DMS 273 treated with DMSO at 0.1 percent for 48 hours (cell line): ENCODE results near the gene FAM107B.
"Not testable (repeated sequence)": the region's sequence is repeated elsewhere in the genome, so short reads cannot be mapped to it uniquely, and the experiment has no call there.

Experiments used
- DNase-seq: peaks from one replicate; lab custom pipeline; 2025; lab: John Stamatoyannopoulos, UW

FAM107B gene

GRCh38 chr10:14692344-14693076, 82.2 kb downstream of the FAM107B start:
- DNase-seq: no peak

- no peak for DNase-seq
These were observed 83.3 kb downstream of the FAM107B start for GRCh38 chr10:14691359-14691758.

GRCh38 chr10:14688606-14689005, 86.1 kb downstream of the FAM107B start:
- DNase-seq: no peak

GRCh38 chr10:14688189-14688588, 86.5 kb downstream of the FAM107B start:
- not testable (repeated sequence) for DNase-seq

- DNase-seq: no peak
These were observed 87.4 kb downstream of the FAM107B start for GRCh38 chr10:14687340-14687739.

GRCh38 chr10:14686356-14686755, 88.3 kb downstream of the FAM107B start:
- no peak for DNase-seq

GRCh38 chr10:14684354-14684753, 90.3 kb downstream of the FAM107B start:
- no peak for DNase-seq

GRCh38 chr10:14683256-14683655, 91.4 kb downstream of the FAM107B start:
- no peak for DNase-seq

- DNase-seq: no peak
These were observed 92.9 kb downstream of the FAM107B start for GRCh38 chr10:14681802-14682201.

- DNase-seq: no peak
These were observed 93.4 kb downstream of the FAM107B start for GRCh38 chr10:14681305-14681704.

GRCh38 chr10:14678637-14679036, 96.1 kb downstream of the FAM107B start:
- DNase-seq: no peak

GRCh38 chr10:14676732-14677131, 98.0 kb downstream of the FAM107B start:
- DNase-seq: no peak

GRCh38 chr10:14674376-14675050, 100.2 kb downstream of the FAM107B start:
- DNase-seq: no peak

GRCh38 chr10:14673189-14673861, 101.4 kb downstream of the FAM107B start:
- DNase-seq: no peak

GRCh38 chr10:14671386-14671831, 103.3 kb downstream of the FAM107B start:
- no peak for DNase-seq

GRCh38 chr10:14670551-14671240, 104.0 kb downstream of the FAM107B start:
- DNase-seq: no peak

- DNase-seq: no peak
These were observed 105.1 kb downstream of the FAM107B start for GRCh38 chr10:14669576-14669975.

GRCh38 chr10:14667781-14668180, 106.9 kb downstream of the FAM107B start:
- DNase-seq: no peak

- no peak for DNase-seq
These were observed 107.4 kb downstream of the FAM107B start for GRCh38 chr10:14667280-14667679.

GRCh38 chr10:14665865-14666857, 108.5 kb downstream of the FAM107B start:
- no peak for DNase-seq

- peak; percentile 11 for DNase-seq
These were observed 109.4 kb downstream of the FAM107B start for GRCh38 chr10:14665304-14665703.
